ENCODE data around the gene CDKAL1.
"Not testable (repeated sequence)": the region's sequence is repeated elsewhere in the genome, so short reads cannot be mapped to it uniquely, and the experiment has no call there.

CDKAL1 gene

DNA sequence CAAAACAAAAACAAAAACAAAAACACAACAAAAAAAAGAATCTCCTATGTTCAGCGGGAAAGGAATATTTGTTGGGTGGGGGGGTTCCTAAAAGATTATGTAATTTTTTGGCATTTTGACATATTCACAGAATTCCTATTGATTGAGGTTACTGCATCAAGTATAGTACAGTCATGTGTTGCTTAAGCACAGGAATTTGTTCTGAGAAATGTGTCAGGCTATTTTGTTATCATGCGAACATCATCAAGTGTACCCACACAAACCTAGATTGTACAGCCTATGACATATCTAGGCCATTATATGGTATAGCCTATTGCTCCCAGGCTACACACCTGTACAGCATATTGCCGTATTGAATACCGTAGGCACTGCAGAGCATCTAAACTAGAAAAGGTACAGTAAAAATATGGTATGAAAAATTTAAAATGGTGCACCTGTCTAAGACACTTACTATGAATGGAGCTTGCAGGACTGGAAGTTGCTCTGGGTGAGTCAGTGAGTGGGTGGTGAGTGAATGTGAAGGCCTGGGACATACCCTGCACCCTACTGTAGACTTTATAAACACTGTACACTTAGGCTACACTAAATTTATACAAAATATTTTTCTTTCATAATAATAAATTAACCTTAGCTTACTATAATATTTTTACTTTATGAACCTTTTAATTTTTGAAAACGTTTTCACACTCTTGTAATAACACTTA is 110.6 kb downstream of the CDKAL1 start:
- no peak overlapping the region for H3K4me2 ChIP-seq (ENCODE audit: low read length)

DNA sequence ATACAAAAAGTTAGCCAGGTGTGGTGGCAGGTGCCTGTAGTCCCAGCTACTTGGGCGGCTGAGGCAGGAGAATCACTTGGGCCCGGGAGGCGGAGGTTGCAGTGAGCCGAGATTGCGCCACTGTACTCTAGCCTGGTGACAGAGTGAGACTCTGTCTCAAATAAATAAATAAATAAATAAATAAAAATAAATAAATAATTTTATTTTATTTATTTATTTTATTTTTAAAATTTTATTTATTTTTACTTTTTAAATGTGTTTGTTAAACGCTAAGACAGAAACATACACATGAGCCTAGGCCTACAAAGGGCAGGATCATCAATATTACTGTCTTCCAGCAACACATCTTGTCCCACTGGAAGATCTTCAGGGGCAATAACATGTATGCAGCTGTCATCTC is 111.3 kb downstream of the CDKAL1 start:
- not testable (repeated sequence) for H3K9ac ChIP-seq (ENCODE audit: low read length); H3K27me3 ChIP-seq (ENCODE audit: low read depth, low read length); H3K36me3 ChIP-seq (replicated peaks; ENCODE audit: low read depth, low read length); H3K4me2 ChIP-seq (ENCODE audit: low read length); H4K20me1 ChIP-seq (ENCODE audit: insufficient read depth, low read length); H3K27ac ChIP-seq (ENCODE audit: low read length); H3K9me3 ChIP-seq (ENCODE audit: insufficient read depth, low read length); H3K4me3 ChIP-seq (ENCODE audit: low read length); H2AFZ ChIP-seq (ENCODE audit: low read depth, low read length); H3K79me2 ChIP-seq (ENCODE audit: low read length); H3K4me1 ChIP-seq (ENCODE audit: low read length)

More for the DNA sequence above, 110.6 kb downstream of the CDKAL1 start:
- H3K27ac ChIP-seq (ENCODE audit: low read length), result no peak overlapping the region
- H3K36me3 ChIP-seq (replicated peaks; ENCODE audit: low read depth, low read length), result no peaks in the 10 kb centered on the region
- H4K20me1 ChIP-seq (ENCODE audit: insufficient read depth, low read length), result no peaks in the 10 kb centered on the region
- H3K9ac ChIP-seq (ENCODE audit: low read length), result no peak overlapping the region
- no peak overlapping the region for H3K4me3 ChIP-seq (ENCODE audit: low read length)
- peaks cover 3% of the 10 kb centered on the region; the same call in 1 of the 2 replicates for H3K4me1 ChIP-seq (ENCODE audit: low read length)
- no peaks in the 10 kb centered on the region for H3K9me3 ChIP-seq (ENCODE audit: insufficient read depth, low read length)
- H3K79me2 ChIP-seq (ENCODE audit: low read length), result no peaks in the 10 kb centered on the region
- H2AFZ ChIP-seq (ENCODE audit: low read depth, low read length), result no peak overlapping the region
- TF ChIP-seq, protein P1, sequence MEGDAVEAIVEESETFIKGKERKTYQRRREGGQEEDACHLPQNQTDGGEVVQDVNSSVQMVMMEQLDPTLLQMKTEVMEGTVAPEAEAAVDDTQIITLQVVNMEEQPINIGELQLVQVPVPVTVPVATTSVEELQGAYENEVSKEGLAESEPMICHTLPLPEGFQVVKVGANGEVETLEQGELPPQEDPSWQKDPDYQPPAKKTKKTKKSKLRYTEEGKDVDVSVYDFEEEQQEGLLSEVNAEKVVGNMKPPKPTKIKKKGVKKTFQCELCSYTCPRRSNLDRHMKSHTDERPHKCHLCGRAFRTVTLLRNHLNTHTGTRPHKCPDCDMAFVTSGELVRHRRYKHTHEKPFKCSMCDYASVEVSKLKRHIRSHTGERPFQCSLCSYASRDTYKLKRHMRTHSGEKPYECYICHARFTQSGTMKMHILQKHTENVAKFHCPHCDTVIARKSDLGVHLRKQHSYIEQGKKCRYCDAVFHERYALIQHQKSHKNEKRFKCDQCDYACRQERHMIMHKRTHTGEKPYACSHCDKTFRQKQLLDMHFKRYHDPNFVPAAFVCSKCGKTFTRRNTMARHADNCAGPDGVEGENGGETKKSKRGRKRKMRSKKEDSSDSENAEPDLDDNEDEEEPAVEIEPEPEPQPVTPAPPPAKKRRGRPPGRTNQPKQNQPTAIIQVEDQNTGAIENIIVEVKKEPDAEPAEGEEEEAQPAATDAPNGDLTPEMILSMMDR (IDR thresholded peaks at IDR 0.05; ENCODE audit: low read depth, low read length), result no peak
- no peak for TF ChIP-seq EZH2phosphoT487 (IDR thresholded peaks at IDR 0.05; ENCODE audit: low read depth)
- no peaks in the 10 kb centered on the region for H3K27me3 ChIP-seq (ENCODE audit: low read depth, low read length)

DNA sequence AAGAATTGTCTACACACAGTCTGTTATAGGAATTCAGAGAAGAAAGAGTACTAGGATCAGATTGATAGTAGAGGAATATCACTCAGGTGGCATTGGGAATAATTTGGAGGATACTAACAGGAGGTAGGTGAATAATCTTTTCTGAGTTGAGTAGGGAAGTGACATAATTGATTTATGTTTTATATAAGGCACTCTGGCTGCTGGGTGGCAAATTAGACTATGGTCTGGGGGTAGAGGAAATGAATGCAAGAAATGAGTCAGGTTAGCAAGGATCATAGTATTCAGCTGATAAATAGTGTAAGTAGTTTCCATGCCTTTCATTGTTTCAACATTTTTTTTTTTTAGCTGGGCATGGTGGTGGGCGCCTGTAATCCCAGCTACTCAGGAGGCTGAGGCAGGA is 113.3 kb downstream of the CDKAL1 start:
- Histone ChIP-seq H4K20me1 (ENCODE audit: insufficient read depth, low read length) (no peaks in the 10 kb centered on the region), H3K36me3 (replicated peaks; ENCODE audit: low read depth, low read length) (no peaks in the 10 kb centered on the region), H3K9me3 (ENCODE audit: insufficient read depth, low read length) (no peaks in the 10 kb centered on the region)

DNA sequence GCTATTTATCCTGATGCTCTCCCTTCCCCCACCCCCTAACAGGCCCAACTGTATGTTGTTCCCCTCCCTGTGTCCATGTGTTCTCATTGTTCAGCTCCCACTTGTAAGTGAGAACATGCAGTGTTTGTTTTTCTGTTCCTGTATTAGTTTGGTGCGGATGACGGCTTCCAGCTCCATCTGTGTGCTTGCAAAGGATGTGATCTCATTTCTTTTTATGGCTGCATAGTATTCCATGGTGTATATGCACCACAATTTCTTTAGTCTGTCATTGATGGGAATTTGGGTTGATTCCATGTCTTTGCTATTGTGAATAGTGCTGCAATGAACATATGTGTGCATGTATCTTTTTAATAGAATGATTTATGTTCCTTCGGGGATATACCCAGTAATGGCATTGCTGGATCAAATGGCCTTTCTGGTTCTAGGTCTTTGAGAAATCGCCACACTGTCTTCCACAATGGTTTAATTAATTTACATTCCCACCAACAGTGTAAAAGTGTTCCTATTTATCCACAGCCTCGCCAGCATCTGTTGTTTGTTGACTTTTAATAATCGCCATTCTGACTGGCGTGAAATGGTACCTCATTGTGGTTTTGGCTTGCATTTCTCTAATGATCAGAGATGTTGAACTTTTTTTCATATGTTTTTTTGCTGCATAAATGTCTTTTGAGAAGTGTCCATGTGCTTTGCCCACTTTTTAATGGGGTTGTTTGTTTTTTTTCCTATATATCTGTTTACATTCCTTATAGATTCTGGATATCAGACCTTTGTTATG is 115.6 kb downstream of the CDKAL1 start:
- not testable (repeated sequence) for H3K4me3 ChIP-seq (ENCODE audit: low read length); H3K9ac ChIP-seq (ENCODE audit: low read length); H3K79me2 ChIP-seq (ENCODE audit: low read length); H2AFZ ChIP-seq (ENCODE audit: low read depth, low read length); H3K4me2 ChIP-seq (ENCODE audit: low read length); H4K20me1 ChIP-seq (ENCODE audit: insufficient read depth, low read length); H3K9me3 ChIP-seq (ENCODE audit: insufficient read depth, low read length); H3K27me3 ChIP-seq (ENCODE audit: low read depth, low read length); H3K4me1 ChIP-seq (ENCODE audit: low read length); H3K36me3 ChIP-seq (replicated peaks; ENCODE audit: low read depth, low read length); H3K27ac ChIP-seq (ENCODE audit: low read length)

More for the DNA sequence above, 113.3 kb downstream of the CDKAL1 start:
- Histone ChIP-seq H2AFZ (ENCODE audit: low read depth, low read length) (no peak overlapping the region), H3K4me2 (ENCODE audit: low read length) (no peak overlapping the region), H3K27ac (ENCODE audit: low read length) (no peak overlapping the region), H3K4me3 (ENCODE audit: low read length) (no peak overlapping the region), H3K4me1 (ENCODE audit: low read length) (peaks cover 3% of the 10 kb centered on the region; the same call in 1 of the 2 replicates), H3K79me2 (ENCODE audit: low read length) (no peaks in the 10 kb centered on the region), H3K9ac (ENCODE audit: low read length) (no peak overlapping the region), H3K27me3 (ENCODE audit: low read depth, low read length) (no peaks in the 10 kb centered on the region)
- TF ChIP-seq, protein P1 (IDR thresholded peaks at IDR 0.05; ENCODE audit: low read depth, low read length), result no peak
- TF ChIP-seq EZH2phosphoT487 (IDR thresholded peaks at IDR 0.05; ENCODE audit: low read depth), result no peak
